WTC11 (cell line): Measurements from ENCODE around the gene STH. TPM values are rescaled to one million over a fixed set of nuclear protein-coding genes. Genes with fewer than 3 reads are reported as not detected.

Experiments used
- total RNA-seq: library from RNA; stranded (reverse); gene quantifications from 3 replicates; pipeline ENCODE4 v1.2.3, GENCODE V29; 2021

The STH gene
- total RNA-seq, 1 experiment from 2014 or later = not detected

Other genes starting within 250 kb of the STH start
- 0.92 to 1.6 TPM (median 1.5 TPM) in 3 replicates for gene CRHR1, start 214.9 kb upstream of the STH start, total RNA-seq
- not detected in 3 replicates for gene SPPL2C, start 154.4 kb upstream of the STH start, total RNA-seq
- 2.2 to 4.2 TPM (median 2.9 TPM) in 3 replicates for gene MAPT, start 104.7 kb upstream of the STH start, total RNA-seq
- gene KANSL1, start 194.2 kb downstream of the STH start, total RNA-seq = 66.4 to 72.7 TPM (median 68.5 TPM) in 3 replicates